K562 (cell line): Measurements from ENCODE around the gene KLF17. TPM values are rescaled to one million over a fixed set of nuclear protein-coding genes. Genes with fewer than 3 reads are reported as not detected.

Experiments used
- ATAC-seq: fragments of 200-7000 bp; cut with Tn5 transposase; 3 replicates; pipeline ENCODE4 v1.9.1; 2020; ENCODE audit warnings: moderate library complexity
- BruUV-seq: library from RNA; stranded (reverse); fragments of 400-500 nt; replicated peaks from 2 replicates; lab custom pipeline; 2021; lab: Mats Ljungman, UMichigan
- CTCF ChIA-PET: fragments of 300-600 bp; formaldehyde crosslinking; extraction: SDS; loops from one replicate; lab custom pipeline; 2021; ENCODE audit warnings: low intra/inter-chr PET ratio; lab: Yijun Ruan, JAX
- POLR2A ChIA-PET: fragments of 300-600, 350-650 bp; sonication (Branson Sonifier 250); formaldehyde crosslinking; extraction: SDS; loops from one replicate; lab custom pipeline; 2021; ENCODE audit warnings: antibody characterized with exemption, inconsistent platforms; lab: Yijun Ruan, JAX
- DNase-seq, 4 experiments: peaks; one replicate each; pipeline versions ENCODE4 v3.0.0 to v3.0.0-alpha.2; 2011 to 2018; ENCODE audit warnings: low spot score in 3 of 4, mixed read lengths in 3 of 4; ENCODE audit errors: extremely low read depth in 1 of 4
- FAIRE-seq: peaks from 2 replicates; lab custom pipeline; 2011; peaks lifted over from hg19 to GRCh38; lab: Jason Lieb, UNC
- H2AFZ ChIP-seq: 2 replicates; pipeline ENCODE4 v1.6.0; 2011; ENCODE audit warnings: low read depth, low read length, control low read depth, inconsistent platforms
- H3K27ac ChIP-seq: fragments of 200-600 bp; 3 replicates; pipeline ENCODE4 v1.8.0; 2011; ENCODE audit warnings: low read depth, mild to moderate bottlenecking, control low read depth, inconsistent platforms, low read length, moderate library complexity, mixed read lengths; ENCODE audit errors: extremely low read depth
- H3K27me3 ChIP-seq, 2 experiments: fragments of 300-600 bp in 1 of 2; 2 replicates in 1 of 2; 3 replicates in 1 of 2; pipeline versions ENCODE4 v1.6.0 to v1.8.0; 2011; ENCODE audit warnings: inconsistent platforms in 2 of 2, low read length in 2 of 2, mild to moderate bottlenecking in 1 of 2, mixed read lengths in 1 of 2, moderate library complexity in 1 of 2; ENCODE audit not compliant: control insufficient read depth in 2 of 2, insufficient read depth in 2 of 2
- H3K36me3 ChIP-seq: fragments of 300-600 bp; 3 replicates; pipeline ENCODE4 v1.8.0; 2011; ENCODE audit warnings: mild to moderate bottlenecking, low read length, inconsistent platforms; ENCODE audit not compliant: control insufficient read depth, insufficient read depth
- H3K4me1 ChIP-seq, 2 experiments: fragments of 200-600 bp in 1 of 2; replicated peaks in 1 of 2; 2 replicates in 1 of 2; 3 replicates in 1 of 2; pipeline versions ENCODE4 v1.5.1 to v1.8.0; 2011; ENCODE audit warnings: inconsistent platforms in 2 of 2, low read length in 2 of 2, mild to moderate bottlenecking in 1 of 2, mixed read lengths in 1 of 2, moderate library complexity in 1 of 2; ENCODE audit not compliant: control insufficient read depth in 2 of 2, insufficient read depth in 2 of 2
- H3K4me2 ChIP-seq: 2 replicates; pipeline ENCODE4 v1.6.1; 2011; ENCODE audit warnings: low read length, control low read depth, inconsistent platforms, mixed read lengths; ENCODE audit not compliant: insufficient read depth
- H3K4me3 ChIP-seq: fragments of 200-600 bp; sonication (generic), shearing (Covaris generic); 2 replicates; pipeline ENCODE4 v1.5.1; 2016; ENCODE audit warnings: control low read depth, inconsistent platforms
- H3K79me2 ChIP-seq: fragments of 200-600 bp; 3 replicates; pipeline ENCODE4 v1.8.0; 2011; ENCODE audit warnings: low read length, inconsistent platforms; ENCODE audit not compliant: control insufficient read depth, insufficient read depth
- H3K9ac ChIP-seq, 2 experiments: 2 replicates each; pipeline versions ENCODE4 v1.6.0 to v1.6.1; 2011; ENCODE audit warnings: low read depth in 2 of 2, low read length in 2 of 2, control low read depth in 1 of 2, inconsistent platforms in 1 of 2, mild to moderate bottlenecking in 1 of 2, mixed read lengths in 1 of 2; ENCODE audit not compliant: insufficient read depth in 1 of 2
- H3K9me1 ChIP-seq: one replicate; pipeline ENCODE4 v1.6.0; 2011; ENCODE audit warnings: inconsistent platforms, mild to moderate bottlenecking, low read length, moderate library complexity; ENCODE audit not compliant: control insufficient read depth, insufficient read depth
- H3K9me3 ChIP-seq: replicated peaks from 2 replicates; pipeline ENCODE4 v1.5.1; 2011; ENCODE audit warnings: low read depth, low read length, inconsistent platforms; ENCODE audit not compliant: control insufficient read depth, insufficient read depth
- H4K20me1 ChIP-seq: replicated peaks from 2 replicates; pipeline ENCODE4 v1.6.1; 2011; ENCODE audit warnings: low read length, inconsistent platforms, mixed read lengths; ENCODE audit not compliant: control insufficient read depth, insufficient read depth
- ZBTB12 ChIP-seq: fragments of 250-450 bp; sonication (Bioruptor Pico); IDR thresholded peaks from 2 replicates; pipeline ENCODE4 v1.4.0; 2020
- WGBS: fragments of 100-300 bp; shearing (Covaris generic); methylation state at CpG from one replicate; pipeline ENCODE4 v1.1.6; 2016; ENCODE audit warnings: low coverage, mixed read lengths; ENCODE audit not compliant: insufficient coverage; ENCODE audit errors: missing lambda C conversion rate; 5-methylcytosine and 5-hydroxymethylcytosine counted together
- in situ Hi-C: fragments of 300-500 bp; cut with MboI; formaldehyde crosslinking; loops from 4 replicates; pipeline ENCODE4 v1.15.0; 2018; ENCODE audit warnings: inconsistent platforms, mixed read lengths
- intact Hi-C: fragments of 100-400 bp; cut with micrococcal nuclease; formaldehyde crosslinking; loops from 2 replicates; pipeline ENCODE4 v1.14.2; 2022
- polyA plus RNA-seq, 8 experiments: library from polyadenylated mRNA; depleted of rRNA in 4 of 8; stranded (reverse) in 5 of 8; unstranded in 3 of 8; fragments of >200 nt; fragmentation: Nextera tagmentation in 2 of 8; fragmentation: Illumina TruSeq in 1 of 8; extraction: Ambion mirVana in 2 of 8; extraction: Trizol in 1 of 8; gene quantifications; 2 replicates each; pipeline versions ENCODE4 v1.2.1 to v1.2.3, GENCODE V29; 2011 to 2014; ENCODE audit warnings: inconsistent platforms in 1 of 8, missing spikeins in 1 of 8
- small RNA-seq: library from RNA; depleted of rRNA; stranded (forward); fragments of <200 nt; gene quantifications from one replicate; pipeline ENCODE3, GENCODE V24; 2014
- total RNA-seq, 7 experiments: library from RNA; depleted of rRNA in 6 of 7; stranded (reverse); fragments of >200 nt in 6 of 7; fragmentation: Illumina TruSeq in 2 of 7; extraction: Trizol in 2 of 7; gene quantifications; 2 replicates each; pipeline versions ENCODE4 v1.2.1 to v1.2.3, GENCODE V29; 2011 to 2021; ENCODE audit warnings: low replicate concordance in 1 of 7

Gene KLF17
- total and polyA plus RNA-seq, 9 of the 15 experiments (the other 6 are each of a cell fraction or from before 2014, with no cell fraction given) = 0.01 to 0.24 (median 0.13) TPM; not detected in 6

GRCh38 chr1:44174630-44175029, 56.0 kb downstream of the KLF17 start:
- H3K4me1 ChIP-seq = peaks cover 0 to 2% of the 10 kb centered on the region in 2 experiments; a peak in 1 of 5 replicates
- H3K9ac ChIP-seq = no peak overlapping the region
- POLR2A ChIA-PET = interaction anchor here (0.6 kb wide), 1 partner anchor 19 kb away, joined by 3 read pairs; no protein-coding TSS in a partner anchor
- no peak for TF ChIP-seq ZBTB12 (CRISPR knock-in tag)
- TF ChIP-seq, all 486 proteins: peak for 0
- no peaks in the 10 kb centered on the region for H3K36me3 ChIP-seq
- H3K9me1 ChIP-seq = no peaks in the 10 kb centered on the region
- no peak overlapping the region for H3K27ac ChIP-seq
- in situ Hi-C loops = no loop called here
- FAIRE-seq (no peak), ATAC-seq (no peak), DNase-seq (no peak)
- no peaks in the 10 kb centered on the region for H3K9me3 ChIP-seq
- no TSS peak for BruUV-seq
- intact Hi-C loops = no loop called here
- H4K20me1 ChIP-seq = no peaks in the 10 kb centered on the region
- H3K27me3 ChIP-seq = peaks cover 19 to 22% of the 10 kb centered on the region in 2 experiments
- 0% methylated on average over 1 of the region's 1 CpG for WGBS
- CTCF ChIA-PET = no interaction called here
- H2AFZ ChIP-seq = no peak overlapping the region
- H3K4me3 ChIP-seq = no peak overlapping the region
- H3K79me2 ChIP-seq = no peaks in the 10 kb centered on the region
- no peak overlapping the region for H3K4me2 ChIP-seq

Small RNA genes within 50 kb of the gene (small RNA-seq; reads per million reads assigned to genes)
- gene AL035417.1 (not detected), gene OOSP1P1 (not detected), gene RF00019 (not detected), gene RN7SL479P (not detected)

Other genes starting within 250 kb of the KLF17 start
Only the 7 nearest of the 10 such genes appear.
- 87.5 and 122 TPM in 2 replicates for gene DPH2, start 148.8 kb upstream of the KLF17 start, total RNA-seq (2014; rRNA removed)
- 31.9 and 39.4 TPM in 2 replicates for gene DPH2, start 148.8 kb upstream of the KLF17 start, total RNA-seq (2014; rRNA removed; fragmentation: Illumina TruSeq; extraction: Trizol)
- gene DPH2, start 148.8 kb upstream of the KLF17 start, total RNA-seq (2015; rRNA removed; fragmentation: Illumina TruSeq; extraction: Trizol) = 66.8 and 68.1 TPM in 2 replicates
- 94.1 and 97.3 TPM in 2 replicates for gene DPH2, start 148.8 kb upstream of the KLF17 start, total RNA-seq (2021)
- gene DPH2, start 148.8 kb upstream of the KLF17 start, polyA plus RNA-seq (2011; rRNA removed) = 63.1 and 71.2 TPM in 2 replicates
- 81.1 and 106 TPM in 2 replicates for gene DPH2, start 148.8 kb upstream of the KLF17 start, polyA plus RNA-seq (2014; fragmentation: Illumina TruSeq; extraction: Trizol)
- 10 to 100 TPM; 17.9 to 27.0 TPM for gene DPH2, start 148.8 kb upstream of the KLF17 start, polyA plus RNA-seq (2014; fragmentation: Nextera tagmentation; extraction: Ambion mirVana)
- gene DPH2, start 148.8 kb upstream of the KLF17 start, polyA plus RNA-seq (2014; rRNA removed) = 93.2 and 110 TPM in 2 replicates
- 296 and 328 TPM in 2 replicates for gene ATP6V0B, start 143.9 kb upstream of the KLF17 start, total RNA-seq (2014; rRNA removed)
- gene ATP6V0B, start 143.9 kb upstream of the KLF17 start, total RNA-seq (2014; rRNA removed; fragmentation: Illumina TruSeq; extraction: Trizol) = 143 and 167 TPM in 2 replicates
- gene ATP6V0B, start 143.9 kb upstream of the KLF17 start, total RNA-seq (2015; rRNA removed; fragmentation: Illumina TruSeq; extraction: Trizol) = 196 and 203 TPM in 2 replicates
- 279 and 286 TPM in 2 replicates for gene ATP6V0B, start 143.9 kb upstream of the KLF17 start, total RNA-seq (2021)
- gene ATP6V0B, start 143.9 kb upstream of the KLF17 start, polyA plus RNA-seq (2011; rRNA removed) = 220 and 288 TPM in 2 replicates
- 186 and 195 TPM in 2 replicates for gene ATP6V0B, start 143.9 kb upstream of the KLF17 start, polyA plus RNA-seq (2014; fragmentation: Illumina TruSeq; extraction: Trizol)
- 100 to 1,000 TPM; 137 to 276 TPM for gene ATP6V0B, start 143.9 kb upstream of the KLF17 start, polyA plus RNA-seq (2014; fragmentation: Nextera tagmentation; extraction: Ambion mirVana)
- 282 and 348 TPM in 2 replicates for gene ATP6V0B, start 143.9 kb upstream of the KLF17 start, polyA plus RNA-seq (2014; rRNA removed)
- gene B4GALT2, start 139.6 kb upstream of the KLF17 start, total RNA-seq (2014; rRNA removed) = 86.8 and 116 TPM in 2 replicates
- gene B4GALT2, start 139.6 kb upstream of the KLF17 start, total RNA-seq (2014; rRNA removed; fragmentation: Illumina TruSeq; extraction: Trizol) = 23.4 and 31.0 TPM in 2 replicates
- gene B4GALT2, start 139.6 kb upstream of the KLF17 start, total RNA-seq (2015; rRNA removed; fragmentation: Illumina TruSeq; extraction: Trizol) = 43.8 and 45.9 TPM in 2 replicates
- gene B4GALT2, start 139.6 kb upstream of the KLF17 start, total RNA-seq (2021) = 76.2 and 78.0 TPM in 2 replicates
- gene B4GALT2, start 139.6 kb upstream of the KLF17 start, polyA plus RNA-seq (2011; rRNA removed) = 39.0 and 43.9 TPM in 2 replicates
- gene B4GALT2, start 139.6 kb upstream of the KLF17 start, polyA plus RNA-seq (2014; fragmentation: Illumina TruSeq; extraction: Trizol) = 63.7 and 69.7 TPM in 2 replicates
- gene B4GALT2, start 139.6 kb upstream of the KLF17 start, polyA plus RNA-seq (2014; fragmentation: Nextera tagmentation; extraction: Ambion mirVana) = 1 to 10 TPM; 1.3 to 2.8 TPM
- 71.9 and 85.4 TPM in 2 replicates for gene B4GALT2, start 139.6 kb upstream of the KLF17 start, polyA plus RNA-seq (2014; rRNA removed)
- 3.0 and 4.5 TPM in 2 replicates for gene CCDC24, start 127.2 kb upstream of the KLF17 start, total RNA-seq (2014; rRNA removed)
- 0.70 and 1.5 TPM in 2 replicates for gene CCDC24, start 127.2 kb upstream of the KLF17 start, total RNA-seq (2014; rRNA removed; fragmentation: Illumina TruSeq; extraction: Trizol)
- gene CCDC24, start 127.2 kb upstream of the KLF17 start, total RNA-seq (2015; rRNA removed; fragmentation: Illumina TruSeq; extraction: Trizol) = 1.7 and 2.2 TPM in 2 replicates
- gene CCDC24, start 127.2 kb upstream of the KLF17 start, total RNA-seq (2021) = 4.4 and 5.2 TPM in 2 replicates
- 1.3 and 2.3 TPM in 2 replicates for gene CCDC24, start 127.2 kb upstream of the KLF17 start, polyA plus RNA-seq (2011; rRNA removed)
- gene CCDC24, start 127.2 kb upstream of the KLF17 start, polyA plus RNA-seq (2014; fragmentation: Illumina TruSeq; extraction: Trizol) = 1.5 and 3.0 TPM in 2 replicates
- under 1 TPM; 0.31 to 0.64 TPM for gene CCDC24, start 127.2 kb upstream of the KLF17 start, polyA plus RNA-seq (2014; fragmentation: Nextera tagmentation; extraction: Ambion mirVana)
- 3.7 and 4.5 TPM in 2 replicates for gene CCDC24, start 127.2 kb upstream of the KLF17 start, polyA plus RNA-seq (2014; rRNA removed)
- 4.1 and 8.4 TPM in 2 replicates for gene SLC6A9, start 87.4 kb upstream of the KLF17 start, total RNA-seq (2014; rRNA removed)
- gene SLC6A9, start 87.4 kb upstream of the KLF17 start, total RNA-seq (2014; rRNA removed; fragmentation: Illumina TruSeq; extraction: Trizol) = 2.5 and 3.0 TPM in 2 replicates
- gene SLC6A9, start 87.4 kb upstream of the KLF17 start, total RNA-seq (2015; rRNA removed; fragmentation: Illumina TruSeq; extraction: Trizol) = 0.51 and 0.75 TPM in 2 replicates
- gene SLC6A9, start 87.4 kb upstream of the KLF17 start, total RNA-seq (2021) = 16.7 and 18.7 TPM in 2 replicates
- 2.9 and 8.8 TPM in 2 replicates for gene SLC6A9, start 87.4 kb upstream of the KLF17 start, polyA plus RNA-seq (2011; rRNA removed)
- gene SLC6A9, start 87.4 kb upstream of the KLF17 start, polyA plus RNA-seq (2014; fragmentation: Illumina TruSeq; extraction: Trizol) = 12.9 and 16.7 TPM in 2 replicates
- under 1 TPM; 0.17 to 0.25 TPM for gene SLC6A9, start 87.4 kb upstream of the KLF17 start, polyA plus RNA-seq (2014; fragmentation: Nextera tagmentation; extraction: Ambion mirVana)
- gene SLC6A9, start 87.4 kb upstream of the KLF17 start, polyA plus RNA-seq (2014; rRNA removed) = 10.5 and 10.6 TPM in 2 replicates
- gene KLF18, start 22.8 kb downstream of the KLF17 start, total RNA-seq (2014; rRNA removed) = not detected in 2 replicates
- not detected in 2 replicates for gene KLF18, start 22.8 kb downstream of the KLF17 start, total RNA-seq (2014; rRNA removed; fragmentation: Illumina TruSeq; extraction: Trizol)
- not detected in 2 replicates for gene KLF18, start 22.8 kb downstream of the KLF17 start, total RNA-seq (2015; rRNA removed; fragmentation: Illumina TruSeq; extraction: Trizol)
- not detected in 2 replicates for gene KLF18, start 22.8 kb downstream of the KLF17 start, total RNA-seq (2021)
- not detected in 2 replicates for gene KLF18, start 22.8 kb downstream of the KLF17 start, polyA plus RNA-seq (2011; rRNA removed)
- gene KLF18, start 22.8 kb downstream of the KLF17 start, polyA plus RNA-seq (2014; fragmentation: Illumina TruSeq; extraction: Trizol) = not detected in 2 replicates
- gene KLF18, start 22.8 kb downstream of the KLF17 start, polyA plus RNA-seq (2014; fragmentation: Nextera tagmentation; extraction: Ambion mirVana) = not detected
- not detected in 2 replicates for gene KLF18, start 22.8 kb downstream of the KLF17 start, polyA plus RNA-seq (2014; rRNA removed)
- gene DMAP1, start 94.7 kb downstream of the KLF17 start, total RNA-seq (2014; rRNA removed) = 51.2 and 52.3 TPM in 2 replicates
- gene DMAP1, start 94.7 kb downstream of the KLF17 start, total RNA-seq (2014; rRNA removed; fragmentation: Illumina TruSeq; extraction: Trizol) = 11.5 and 14.2 TPM in 2 replicates
- gene DMAP1, start 94.7 kb downstream of the KLF17 start, total RNA-seq (2015; rRNA removed; fragmentation: Illumina TruSeq; extraction: Trizol) = 20.2 and 25.1 TPM in 2 replicates
- 38.0 and 38.6 TPM in 2 replicates for gene DMAP1, start 94.7 kb downstream of the KLF17 start, total RNA-seq (2021)
- gene DMAP1, start 94.7 kb downstream of the KLF17 start, polyA plus RNA-seq (2011; rRNA removed) = 30.3 and 39.4 TPM in 2 replicates
- 34.8 and 37.0 TPM in 2 replicates for gene DMAP1, start 94.7 kb downstream of the KLF17 start, polyA plus RNA-seq (2014; fragmentation: Illumina TruSeq; extraction: Trizol)
- gene DMAP1, start 94.7 kb downstream of the KLF17 start, polyA plus RNA-seq (2014; fragmentation: Nextera tagmentation; extraction: Ambion mirVana) = 1 to 10 TPM; 1.5 to 4.0 TPM
- 50.3 and 54.0 TPM in 2 replicates for gene DMAP1, start 94.7 kb downstream of the KLF17 start, polyA plus RNA-seq (2014; rRNA removed)